ENCODE data around the gene ERMN. TPM values are rescaled to one million over a fixed set of nuclear protein-coding genes. Genes with fewer than 3 reads are reported as not detected.

Gene ERMN
- total and polyA plus RNA-seq, 2 experiments from 2014 or later = 0.07 to 0.64 TPM

GRCh38 chr2:157309878-157310277, 15.7 kb downstream of the ERMN start:
- no peak for DNase-seq (ENCODE audit: low spot score)
- Histone ChIP-seq H4K20me1 (ENCODE audit: insufficient read depth, poor library complexity, severe bottlenecking) (no peaks in the 10 kb centered on the region), H3K4me3 (no peak overlapping the region), H3K4me1 (ENCODE audit: insufficient read depth) (peaks cover 10% of the 10 kb centered on the region), H3K27me3 (no peaks in the 10 kb centered on the region), H3K27ac (no peak overlapping the region), H3K79me2 (no peaks in the 10 kb centered on the region), H2AFZ (no peak overlapping the region), H3K9me2 (replicated peaks; ENCODE audit: insufficient read depth) (no peaks in the 10 kb centered on the region), H3K36me3 (replicated peaks; ENCODE audit: insufficient read depth, low read depth) (no peaks in the 10 kb centered on the region), H3K4me2 (no peak overlapping the region), H3K9me3 (ENCODE audit: low read depth) (no peaks in the 10 kb centered on the region)
- WGBS (ENCODE audit: low lambda C conversion rate, missing lambda C conversion rate) = 83% methylated on average over 2 of the region's 2 CpGs
- TF ChIP-seq CTCF (IDR thresholded peaks at IDR 0.05; ENCODE audit: poor library complexity) (no peak), EZH2 (IDR thresholded peaks at IDR 0.05; ENCODE audit: borderline replicate concordance) (no peak), EZH2phosphoT487 (IDR thresholded peaks at IDR 0.05; ENCODE audit: low read depth, severe bottlenecking, unreplicated experiment) (no peak)

- H3K36me3 ChIP-seq (replicated peaks; ENCODE audit: insufficient read depth, low read depth) = no peaks in the 10 kb centered on the region
- no peak overlapping the region for H3K4me3 ChIP-seq
- H3K9me3 ChIP-seq (ENCODE audit: low read depth) = no peaks in the 10 kb centered on the region
- TF ChIP-seq EZH2 (IDR thresholded peaks at IDR 0.05; ENCODE audit: borderline replicate concordance) (no peak), CTCF (IDR thresholded peaks at IDR 0.05; ENCODE audit: poor library complexity) (no peak), EZH2phosphoT487 (IDR thresholded peaks at IDR 0.05; ENCODE audit: low read depth, severe bottlenecking, unreplicated experiment) (no peak)
- H3K9me2 ChIP-seq (replicated peaks; ENCODE audit: insufficient read depth) = no peaks in the 10 kb centered on the region
- H3K4me2 ChIP-seq = no peak overlapping the region
- no peak overlapping the region for H3K27ac ChIP-seq
- peaks cover 10% of the 10 kb centered on the region for H3K4me1 ChIP-seq (ENCODE audit: insufficient read depth)
- no peaks in the 10 kb centered on the region for H3K27me3 ChIP-seq
- 85% methylated on average over 1 of the region's 1 CpG for WGBS (ENCODE audit: low lambda C conversion rate, missing lambda C conversion rate)
- no peak for DNase-seq (ENCODE audit: low spot score)
- H2AFZ ChIP-seq = no peak overlapping the region
- no peaks in the 10 kb centered on the region for H3K79me2 ChIP-seq
- no peaks in the 10 kb centered on the region for H4K20me1 ChIP-seq (ENCODE audit: insufficient read depth, poor library complexity, severe bottlenecking)
These were observed 18.6 kb downstream of the ERMN start for GRCh38 chr2:157307021-157307420.

- no peak for DNase-seq (ENCODE audit: low spot score)
- H2AFZ ChIP-seq = no peak overlapping the region
- no peaks in the 10 kb centered on the region for H3K27me3 ChIP-seq
- H3K79me2 ChIP-seq = no peaks in the 10 kb centered on the region
- no peak overlapping the region for H3K4me3 ChIP-seq
- no peaks in the 10 kb centered on the region for H4K20me1 ChIP-seq (ENCODE audit: insufficient read depth, poor library complexity, severe bottlenecking)
- H3K27ac ChIP-seq = no peak overlapping the region
- H3K36me3 ChIP-seq (replicated peaks; ENCODE audit: insufficient read depth, low read depth) = no peaks in the 10 kb centered on the region
- no peak for TF ChIP-seq CTCF (IDR thresholded peaks at IDR 0.05; ENCODE audit: poor library complexity)
- TF ChIP-seq EZH2 (IDR thresholded peaks at IDR 0.05; ENCODE audit: borderline replicate concordance) = no peak
- TF ChIP-seq EZH2phosphoT487 (IDR thresholded peaks at IDR 0.05; ENCODE audit: low read depth, severe bottlenecking, unreplicated experiment) = no peak
- H3K4me1 ChIP-seq (ENCODE audit: insufficient read depth) = peaks cover 14% of the 10 kb centered on the region
- 88% methylated on average over 4 of the region's 4 CpGs for WGBS (ENCODE audit: low lambda C conversion rate, missing lambda C conversion rate)
- H3K9me3 ChIP-seq (ENCODE audit: low read depth) = no peaks in the 10 kb centered on the region
- no peaks in the 10 kb centered on the region for H3K9me2 ChIP-seq (replicated peaks; ENCODE audit: insufficient read depth)
- no peak overlapping the region for H3K4me2 ChIP-seq
These were observed 19.9 kb downstream of the ERMN start for GRCh38 chr2:157305723-157306110.
